K562 (cell line): Measurements from ENCODE around the gene HDAC6. TPM values are rescaled to one million over a fixed set of nuclear protein-coding genes. Genes with fewer than 3 reads are reported as not detected.

ENCODE experiments used
- BCL6 ChIP-seq: fragments of 250-450 bp; sonication (Bioruptor Pico); IDR thresholded peaks from 2 replicates; pipeline ENCODE4 v1.4.0; 2020
- BRD9 ChIP-seq: fragments of 450-650 bp; IDR thresholded peaks from 2 replicates; pipeline ENCODE4 v1.6.1; 2018; ENCODE audit warnings: low read depth; ENCODE audit not compliant: partially characterized antibody
- CHD4 ChIP-seq: fragments of 200-600 bp; sonication (generic); IDR thresholded peaks from 3 replicates; pipeline ENCODE4 v1.6.1; 2012; ENCODE audit warnings: low read depth, mild to moderate bottlenecking, mixed read lengths, low read length, inconsistent platforms; ENCODE audit not compliant: insufficient read depth, insufficient replicate concordance, poor library complexity, severe bottlenecking
- ELK1 ChIP-seq: sonication (generic); formaldehyde crosslinking; IDR thresholded peaks from 2 replicates; pipeline ENCODE4 v1.8.1; 2022; ENCODE audit warnings: missing genetic modification reagents
- FOXK1 ChIP-seq: sonication (generic); formaldehyde crosslinking; IDR thresholded peaks from 2 replicates; pipeline ENCODE4 v1.8.0; 2022; ENCODE audit warnings: missing genetic modification reagents, mild to moderate bottlenecking, borderline replicate concordance
- GMEB1 ChIP-seq: fragments of 250-450 bp; sonication (Bioruptor Pico); IDR thresholded peaks from 2 replicates; pipeline ENCODE4 v1.4.0; 2020; ENCODE audit warnings: mild to moderate bottlenecking
- HNRNPH1 ChIP-seq: fragments of 200-400 bp; formaldehyde crosslinking; optimal IDR thresholded peaks from 2 replicates; pipeline ENCODE3; 2017; ENCODE audit warnings: low read depth, mild to moderate bottlenecking, low read length, moderate library complexity
- ILK ChIP-seq: fragments of 450-650 bp; IDR thresholded peaks from 2 replicates; pipeline ENCODE4 v1.6.1; 2016; ENCODE audit warnings: missing genetic modification characterization, low read depth, mild to moderate bottlenecking, missing compliant biosample characterization, moderate library complexity, borderline replicate concordance
- JUNB ChIP-seq: fragments of 450-650 bp; formaldehyde crosslinking; conservative IDR thresholded peaks from 2 replicates; pipeline ENCODE4 v1.4.0; 2020; ENCODE audit warnings: mild to moderate bottlenecking
- KAT7 ChIP-seq: sonication (generic); formaldehyde crosslinking; IDR thresholded peaks from 2 replicates; pipeline ENCODE4 v1.8.0; 2022; ENCODE audit warnings: missing genetic modification reagents, mild to moderate bottlenecking, borderline replicate concordance
- MTF1 ChIP-seq: fragments of 250-450 bp; sonication (Bioruptor Pico); IDR thresholded peaks from 2 replicates; pipeline ENCODE4 v1.9.0; 2021; ENCODE audit warnings: moderate library complexity, mild to moderate bottlenecking, inconsistent platforms, borderline replicate concordance
- NEUROD1 ChIP-seq: fragments of 150-350 bp; IDR thresholded peaks from 2 replicates; pipeline ENCODE4 v1.6.1; 2014; ENCODE audit warnings: borderline replicate concordance, low read length, low read depth; ENCODE audit not compliant: partially characterized antibody
- NR2C1 ChIP-seq, 2 experiments: fragments of 450-650 bp; IDR thresholded peaks; 2 replicates each; pipeline ENCODE4 v1.6.1; 2017; ENCODE audit warnings: mild to moderate bottlenecking in 2 of 2, antibody characterized with exemption in 1 of 2, inconsistent platforms in 1 of 2, missing compliant biosample characterization in 1 of 2, missing genetic modification characterization in 1 of 2
- POLR2B ChIP-seq: fragments of 450-650 bp; IDR thresholded peaks from 2 replicates; pipeline ENCODE4 v1.6.1; 2018; ENCODE audit warnings: low read depth; ENCODE audit not compliant: partially characterized antibody
- PPARD ChIP-seq: fragments of 250-450 bp; sonication (Bioruptor Pico); IDR thresholded peaks from 2 replicates; pipeline ENCODE4 v1.8.0; 2022; ENCODE audit warnings: inconsistent platforms, mild to moderate bottlenecking, moderate library complexity
- RBM39 ChIP-seq: fragments of 200-400 bp; formaldehyde crosslinking; optimal IDR thresholded peaks from 2 replicates; pipeline ENCODE3; 2018; ENCODE audit warnings: low read depth, low read length
- TOE1 ChIP-seq, 2 experiments: fragments of 450-650 bp in 1 of 2; sonication (generic) in 1 of 2; formaldehyde crosslinking in 1 of 2; IDR thresholded peaks; 2 replicates each; pipeline versions ENCODE4 v1.7.1 to v1.8.0; 2016 to 2022; ENCODE audit warnings: borderline replicate concordance in 2 of 2, mild to moderate bottlenecking in 2 of 2, antibody characterized with exemption in 1 of 2, inconsistent platforms in 1 of 2, low read depth in 1 of 2, missing genetic modification reagents in 1 of 2, moderate library complexity in 1 of 2
- VEZF1 ChIP-seq: fragments of 200-800 bp; sonication (Bioruptor generic); IDR thresholded peaks from 2 replicates; pipeline ENCODE4 v1.6.1; 2017; ENCODE audit warnings: missing genetic modification characterization, missing compliant biosample characterization
- ZBTB5 ChIP-seq: fragments of 450-650 bp; IDR thresholded peaks from 2 replicates; pipeline ENCODE4 v1.6.1; 2017; ENCODE audit warnings: antibody characterized with exemption
- ZNF764 ChIP-seq: fragments of 250-450 bp; sonication (Bioruptor Pico); IDR thresholded peaks from 2 replicates; pipeline ENCODE4 v1.4.0; 2020; ENCODE audit warnings: low read depth, mild to moderate bottlenecking, moderate library complexity
- ZNF77 ChIP-seq: fragments of 250-450 bp; sonication (Bioruptor Pico); IDR thresholded peaks from 2 replicates; pipeline ENCODE4 v1.5.0; 2020
- polyA plus RNA-seq, 8 experiments: library from polyadenylated mRNA; depleted of rRNA in 4 of 8; stranded (reverse) in 5 of 8; unstranded in 3 of 8; fragments of >200 nt; fragmentation: Nextera tagmentation in 2 of 8; fragmentation: Illumina TruSeq in 1 of 8; extraction: Ambion mirVana in 2 of 8; extraction: Trizol in 1 of 8; gene quantifications; 2 replicates each; pipeline versions ENCODE4 v1.2.1 to v1.2.3, GENCODE V29; 2011 to 2014; ENCODE audit warnings: inconsistent platforms in 1 of 8, missing spikeins in 1 of 8
- total RNA-seq, 7 experiments: library from RNA; depleted of rRNA in 6 of 7; stranded (reverse); fragments of >200 nt in 6 of 7; fragmentation: Illumina TruSeq in 2 of 7; extraction: Trizol in 2 of 7; gene quantifications; 2 replicates each; pipeline versions ENCODE4 v1.2.1 to v1.2.3, GENCODE V29; 2011 to 2021; ENCODE audit warnings: low replicate concordance in 1 of 7

The HDAC6 gene
- total and polyA plus RNA-seq, 9 of the 15 experiments (the other 6 are each of a cell fraction or from before 2014, with no cell fraction given), result 29.9 to 101 (median 71.2) TPM

- TF ChIP-seq BRD9 (no peak), ILK (tag) (no peak), RBM39 (no peak), PPARD (no peak), MTF1 (CRISPR knock-in tag) (no peak), ELK1 (no peak), CHD4 (no peak), ZNF77 (CRISPR knock-in tag) (no peak), TOE1 (IDR thresholded peaks at IDR 0.05; ENCODE audit: borderline replicate concordance) (no peak), TOE1 (CRISPR knock-in tag; IDR thresholded peaks at IDR 0.05; ENCODE audit: borderline replicate concordance, low read depth) (no peak), ZNF764 (CRISPR knock-in tag) (no peak), GMEB1 (CRISPR knock-in tag) (no peak), VEZF1 (CRISPR knock-in tag) (0 out of 2 replicates have a peak, but pooled peaks have one; percentile 16), NEUROD1 (no peak), HNRNPH1 (no peak), KAT7 (CRISPR knock-in tag) (no peak; the same call in 1 of the 2 replicates), JUNB (CRISPR knock-in tag) (0 out of 2 replicates have a peak, but pooled peaks have one; percentile 1), NR2C1 (IDR thresholded peaks at IDR 0.05) (no peak), NR2C1 (tag; IDR thresholded peaks at IDR 0.05) (peak; percentile 62), POLR2B (no peak), BCL6 (CRISPR knock-in tag) (no peak), FOXK1 (CRISPR knock-in tag) (no peak), ZBTB5 (no peak)
Measured at GRCh38 chrX:48794911-48795515, 6.9 kb upstream of the HDAC6 start (continued).
